Gastrocnemius medialis (tissue), 4 donors: ENCODE measurements around the gene MSI2. TPM values are rescaled to one million over a fixed set of nuclear protein-coding genes. Genes with fewer than 3 reads are reported as not detected.

Source experiments
- ATAC-seq, 2 donors: fragments of 150-250 bp; one replicate each; pipeline ENCODE4 v1.9.1; 2016
- DNase-seq, 2 donors: peaks; one replicate each; pipeline ENCODE4 v3.0.0-alpha.2; 2019
- H3K27ac ChIP-seq, 4 donors: fragments of 200-600 bp; sonication (generic); 1 replicate in 1 of 4; 2 replicates in 3 of 4; pipeline ENCODE4 v1.5.1; 2016 to 2018; ENCODE audit warnings: mild to moderate bottlenecking in 2 of 4, moderate library complexity in 1 of 4
- H3K27me3 ChIP-seq, 3 donors: fragments of 200-600 bp; sonication (generic) in 2 of 3; 1 replicate in 1 of 3; 2 replicates in 2 of 3; pipeline versions ENCODE4 v1.5.1 to v1.6.0; 2016 to 2019; ENCODE audit warnings: mild to moderate bottlenecking in 1 of 3, moderate library complexity in 1 of 3
- H3K36me3 ChIP-seq, 2 donors: fragments of 200-600 bp; sonication (generic) in 1 of 2; one replicate each; pipeline ENCODE4 v1.5.1; 2017 to 2018
- H3K4me1 ChIP-seq, 2 donors: fragments of 200-600 bp; sonication (generic) in 1 of 2; one replicate each; pipeline ENCODE4 v1.5.1; 2016 to 2017; ENCODE audit warnings: mild to moderate bottlenecking in 2 of 2
- H3K4me3 ChIP-seq, 4 donors: fragments of 200-600 bp; sonication (generic) in 3 of 4; 1 replicate in 1 of 4; 2 replicates in 3 of 4; pipeline ENCODE4 v1.5.1; 2016 to 2019; ENCODE audit warnings: mild to moderate bottlenecking in 2 of 4
- H3K9me3 ChIP-seq, 3 donors: fragments of 200-600 bp; sonication (generic) in 2 of 3; 1 replicate in 1 of 3; 2 replicates in 2 of 3; pipeline ENCODE4 v1.5.1; 2016 to 2019
- POLR2A ChIP-seq, 2 donors: fragments of 450-650 bp; IDR thresholded peaks; one replicate each; pipeline ENCODE4 v1.6.1; 2017; ENCODE audit warnings: antibody characterized with exemption in 2 of 2, mild to moderate bottlenecking in 2 of 2, moderate library complexity in 2 of 2
- in situ Hi-C, 4 donors: fragments of 200-750 bp; cut with MboI; loops; one replicate each; pipeline versions ENCODE4 v1.15.0 to v1.8.0; 2017; ENCODE audit warnings: low sequenced_read_pairs in 4 of 4
- intact Hi-C: fragments of 100-400 bp; cut with DNase I; formaldehyde crosslinking; loops from one replicate; pipeline ENCODE4 v1.15.1; 2023; ENCODE audit warnings: low total_unique reads
- total RNA-seq, 4 donors: library from RNA; depleted of rRNA; stranded (reverse); fragments of >200 nt; gene quantifications; one replicate each; pipeline versions ENCODE4 v1.1.0 to v1.2.3, GENCODE V29; 2016
- TF ChIP-seq, protein P1 (sequence below), 5 experiments: fragments of 450-650 bp in 3 of 5; fragments of 200-600 bp in 2 of 5; sonication (generic) in 2 of 5; IDR thresholded peaks in 4 of 5; conservative IDR thresholded peaks in 1 of 5; 1 replicate in 4 of 5; 2 replicates in 1 of 5; pipeline ENCODE4 v1.5.1; 2016 to 2019; ENCODE audit warnings: antibody characterized with exemption in 5 of 5, mild to moderate bottlenecking in 3 of 5, moderate library complexity in 3 of 5

The MSI2 gene
- total RNA-seq, 4 donors from 2014 or later: 33.1 to 66.2 (median 48.5) TPM

DNA sequence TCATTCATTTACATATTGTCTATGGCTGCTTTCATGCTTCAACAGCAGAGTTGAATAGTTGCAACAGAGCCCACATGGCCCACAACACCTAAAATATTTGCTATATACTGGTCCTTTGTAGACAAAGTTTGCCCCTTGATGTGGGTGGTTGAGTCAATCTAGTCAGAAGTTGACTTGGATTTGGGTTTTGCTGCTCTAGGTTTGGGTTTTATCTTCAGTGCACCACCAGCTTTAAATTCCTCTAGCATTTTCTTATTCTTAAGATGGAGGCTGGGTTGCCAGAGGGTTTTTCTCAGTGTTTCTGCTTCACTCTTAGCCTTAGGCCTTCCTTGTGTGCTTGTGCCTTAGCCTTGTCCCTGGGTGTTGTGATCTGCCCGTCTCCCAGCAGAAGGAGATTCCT is 437.7 kb downstream of the MSI2 start:
- no peaks in the 10 kb centered on the region for H3K4me1 ChIP-seq
- in situ Hi-C loops (no loop called here), intact Hi-C loops (no loop called here)
- H3K36me3 ChIP-seq: no peaks in the 10 kb centered on the region
- H3K9me3 ChIP-seq: no peaks in the 10 kb centered on the region
- ATAC-seq (no peak), DNase-seq (no peak)
- TF ChIP-seq POLR2A (IDR thresholded peaks at IDR 0.05): no peak
- TF ChIP-seq, protein P1, sequence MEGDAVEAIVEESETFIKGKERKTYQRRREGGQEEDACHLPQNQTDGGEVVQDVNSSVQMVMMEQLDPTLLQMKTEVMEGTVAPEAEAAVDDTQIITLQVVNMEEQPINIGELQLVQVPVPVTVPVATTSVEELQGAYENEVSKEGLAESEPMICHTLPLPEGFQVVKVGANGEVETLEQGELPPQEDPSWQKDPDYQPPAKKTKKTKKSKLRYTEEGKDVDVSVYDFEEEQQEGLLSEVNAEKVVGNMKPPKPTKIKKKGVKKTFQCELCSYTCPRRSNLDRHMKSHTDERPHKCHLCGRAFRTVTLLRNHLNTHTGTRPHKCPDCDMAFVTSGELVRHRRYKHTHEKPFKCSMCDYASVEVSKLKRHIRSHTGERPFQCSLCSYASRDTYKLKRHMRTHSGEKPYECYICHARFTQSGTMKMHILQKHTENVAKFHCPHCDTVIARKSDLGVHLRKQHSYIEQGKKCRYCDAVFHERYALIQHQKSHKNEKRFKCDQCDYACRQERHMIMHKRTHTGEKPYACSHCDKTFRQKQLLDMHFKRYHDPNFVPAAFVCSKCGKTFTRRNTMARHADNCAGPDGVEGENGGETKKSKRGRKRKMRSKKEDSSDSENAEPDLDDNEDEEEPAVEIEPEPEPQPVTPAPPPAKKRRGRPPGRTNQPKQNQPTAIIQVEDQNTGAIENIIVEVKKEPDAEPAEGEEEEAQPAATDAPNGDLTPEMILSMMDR (IDR thresholded peaks at IDR 0.05 in 4 of 5, conservative IDR thresholded peaks at IDR 0.05 in 1 of 5): no peak
- H3K27me3 ChIP-seq: no peaks in the 10 kb centered on the region
- no peak overlapping the region for H3K27ac ChIP-seq
- H3K4me3 ChIP-seq: no peak overlapping the region

DNA sequence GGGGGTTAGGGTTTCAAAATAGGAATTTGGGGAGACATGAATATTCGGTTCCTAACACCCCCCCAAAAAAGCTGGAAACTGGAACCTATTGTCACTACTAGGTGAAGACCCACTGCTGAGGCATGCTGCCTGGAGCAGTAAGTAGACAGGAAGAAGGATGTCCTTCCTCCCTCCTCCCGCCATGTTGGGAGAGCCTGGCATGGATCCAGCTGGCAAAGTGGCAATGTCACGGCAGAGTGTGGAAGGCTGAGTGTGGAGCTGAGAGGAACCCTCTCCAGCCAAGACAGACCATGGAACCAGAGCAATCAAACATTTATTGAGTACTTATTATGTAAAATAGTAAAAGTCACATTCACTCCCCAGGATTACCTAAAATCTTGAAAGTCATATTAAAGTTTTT is 439.7 kb downstream of the MSI2 start:
- no peak overlapping the region for H3K4me3 ChIP-seq
- no peak overlapping the region for H3K27ac ChIP-seq
- TF ChIP-seq POLR2A (IDR thresholded peaks at IDR 0.05): no peak
- TF ChIP-seq, protein P1 (IDR thresholded peaks at IDR 0.05 in 4 of 5, conservative IDR thresholded peaks at IDR 0.05 in 1 of 5): no peak
- ATAC-seq (no peak), DNase-seq (no peak)
- H3K36me3 ChIP-seq: no peaks in the 10 kb centered on the region
- intact Hi-C loops (no loop called here), in situ Hi-C loops (no loop called here)
- H3K27me3 ChIP-seq: no peaks in the 10 kb centered on the region
- H3K4me1 ChIP-seq: no peaks in the 10 kb centered on the region
- H3K9me3 ChIP-seq: no peaks in the 10 kb centered on the region

DNA sequence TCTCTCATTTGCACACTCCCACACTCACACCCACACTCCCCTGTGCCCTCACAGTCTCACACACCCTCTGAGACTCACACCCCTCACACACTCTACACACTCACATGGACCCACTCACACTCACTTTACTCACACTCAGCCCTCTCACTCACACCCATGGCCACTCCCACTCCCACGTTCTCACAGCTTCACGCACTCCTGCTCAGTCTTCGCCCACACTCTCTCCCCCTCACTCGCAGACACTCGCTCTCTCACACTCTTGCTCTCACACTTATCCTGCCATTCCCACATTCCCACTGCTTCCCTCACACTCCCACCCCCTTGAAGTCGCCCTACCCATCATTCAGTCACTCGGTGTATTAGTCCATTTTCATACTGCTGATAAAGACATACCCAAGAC is 440.9 kb downstream of the MSI2 start:
- H3K9me3 ChIP-seq: no peaks in the 10 kb centered on the region
- no peak for DNase-seq
- H3K4me1 ChIP-seq: no peaks in the 10 kb centered on the region
- no peak for ATAC-seq
- no peak overlapping the region for H3K27ac ChIP-seq
- TF ChIP-seq, protein P1 (IDR thresholded peaks at IDR 0.05 in 4 of 5, conservative IDR thresholded peaks at IDR 0.05 in 1 of 5): no peak
- TF ChIP-seq POLR2A (IDR thresholded peaks at IDR 0.05): no peak
- in situ Hi-C loops (no loop called here), intact Hi-C loops (no loop called here)
- H3K4me3 ChIP-seq: no peak overlapping the region
- no peaks in the 10 kb centered on the region for H3K36me3 ChIP-seq
- H3K27me3 ChIP-seq: no peaks in the 10 kb centered on the region

DNA sequence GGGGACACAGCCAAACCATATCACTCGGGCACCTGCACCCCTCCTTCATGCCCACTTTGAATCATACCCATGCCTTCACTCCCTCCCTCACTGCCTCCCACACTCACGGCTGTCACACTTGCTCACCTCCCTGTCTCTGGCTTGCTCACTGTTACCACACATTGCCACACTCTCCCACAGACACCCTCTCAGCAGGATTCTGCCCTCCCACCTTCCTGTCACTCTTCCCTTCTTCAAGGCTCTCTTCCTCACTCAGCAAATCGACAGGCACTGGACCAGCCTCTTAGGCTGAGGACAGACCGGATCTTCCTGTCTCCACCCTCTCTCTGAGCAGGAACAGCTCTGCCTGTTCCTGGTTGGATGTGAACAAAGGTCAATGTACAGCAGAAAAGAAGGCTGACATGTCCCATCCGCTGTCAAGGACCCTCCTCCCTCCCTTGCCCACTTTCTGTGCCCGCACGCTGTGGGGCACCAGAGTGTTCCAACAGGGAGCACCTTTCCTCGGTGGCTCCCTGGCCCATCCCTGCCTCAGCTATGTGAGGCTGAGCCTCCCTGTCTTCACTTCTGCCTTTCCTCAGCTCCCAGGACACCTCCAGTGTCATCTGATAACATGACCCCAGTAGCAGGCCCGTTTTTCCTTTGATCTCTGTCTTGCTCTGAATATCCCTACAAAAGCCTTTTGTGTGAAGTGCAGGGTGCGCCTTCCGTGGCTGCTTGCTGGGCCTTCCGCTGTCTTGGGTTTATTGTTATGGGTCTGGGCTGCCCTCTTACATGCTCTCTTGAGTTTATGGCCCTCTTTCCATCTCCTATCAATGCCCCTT is 441.8 kb downstream of the MSI2 start:
- Histone ChIP-seq H3K9me3 (no peaks in the 10 kb centered on the region), H3K27ac (no peak overlapping the region), H3K36me3 (no peaks in the 10 kb centered on the region), H3K4me1 (no peaks in the 10 kb centered on the region), H3K4me3 (no peak overlapping the region), H3K27me3 (no peaks in the 10 kb centered on the region)
- no peak for ATAC-seq
- no peak for TF ChIP-seq POLR2A (IDR thresholded peaks at IDR 0.05)
- TF ChIP-seq, protein P1 (IDR thresholded peaks at IDR 0.05 in 4 of 5, conservative IDR thresholded peaks at IDR 0.05 in 1 of 5): no peak
- no peak for DNase-seq
- in situ Hi-C loops: no loop called here
- intact Hi-C loops: no loop called here
